GM18907 (cell line): ENCODE data around the gene FUT7.
A peak's percentile ranks its signal among the peaks of the same experiment; 100 is the strongest.

Experiments
- ATAC-seq: cut with Tn5 transposase; IDR thresholded peaks from one replicate; pipeline ENCODE4 v1.9.1; 2021; ENCODE audit warnings: mild to moderate bottlenecking, moderate library complexity; ENCODE audit not compliant: unreplicated experiment

The FUT7 gene, protein sequence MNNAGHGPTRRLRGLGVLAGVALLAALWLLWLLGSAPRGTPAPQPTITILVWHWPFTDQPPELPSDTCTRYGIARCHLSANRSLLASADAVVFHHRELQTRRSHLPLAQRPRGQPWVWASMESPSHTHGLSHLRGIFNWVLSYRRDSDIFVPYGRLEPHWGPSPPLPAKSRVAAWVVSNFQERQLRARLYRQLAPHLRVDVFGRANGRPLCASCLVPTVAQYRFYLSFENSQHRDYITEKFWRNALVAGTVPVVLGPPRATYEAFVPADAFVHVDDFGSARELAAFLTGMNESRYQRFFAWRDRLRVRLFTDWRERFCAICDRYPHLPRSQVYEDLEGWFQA

DNA sequence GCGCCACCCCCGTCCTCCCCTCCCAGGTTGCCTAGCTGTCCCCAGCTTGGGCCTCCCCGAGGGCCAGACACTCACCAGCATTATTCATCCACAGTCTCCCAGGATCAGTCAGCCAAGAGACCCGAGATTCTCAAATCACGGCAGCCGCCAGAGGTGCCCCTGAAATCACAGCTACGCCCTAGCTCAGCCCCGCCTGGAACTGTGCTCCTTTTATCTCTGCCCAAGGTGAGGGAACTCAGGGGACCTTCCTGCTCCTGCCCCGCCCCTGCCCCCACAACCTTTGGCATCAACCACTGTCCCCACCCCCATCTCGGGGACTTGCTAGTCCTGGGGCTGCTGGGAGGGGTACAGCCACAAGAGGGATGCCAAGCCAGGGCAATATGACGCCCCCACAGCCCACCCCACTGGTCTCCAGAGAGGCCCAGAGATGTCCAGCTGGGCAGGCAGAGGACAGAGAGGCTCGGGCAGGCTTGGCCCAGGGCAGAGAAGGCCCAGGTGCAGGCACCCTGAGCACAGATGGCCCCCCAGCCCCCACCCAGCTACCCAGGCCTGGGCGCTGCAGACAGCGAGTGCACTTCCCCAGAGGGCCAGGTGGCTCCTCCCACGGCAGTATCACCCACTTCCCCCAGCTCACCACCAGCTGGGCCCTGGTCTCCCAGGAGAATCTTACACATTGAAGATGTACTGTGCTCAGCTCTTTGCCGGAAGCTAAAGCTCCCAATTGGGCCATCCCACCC is at the start of gene FUT7:
Gene FUT7, minus strand, starts transcription at position 185 of the 737 bp plus-strand sequence. Its CDS starts 97 bp downstream, at position 88.
- no peak for ATAC-seq

DNA sequence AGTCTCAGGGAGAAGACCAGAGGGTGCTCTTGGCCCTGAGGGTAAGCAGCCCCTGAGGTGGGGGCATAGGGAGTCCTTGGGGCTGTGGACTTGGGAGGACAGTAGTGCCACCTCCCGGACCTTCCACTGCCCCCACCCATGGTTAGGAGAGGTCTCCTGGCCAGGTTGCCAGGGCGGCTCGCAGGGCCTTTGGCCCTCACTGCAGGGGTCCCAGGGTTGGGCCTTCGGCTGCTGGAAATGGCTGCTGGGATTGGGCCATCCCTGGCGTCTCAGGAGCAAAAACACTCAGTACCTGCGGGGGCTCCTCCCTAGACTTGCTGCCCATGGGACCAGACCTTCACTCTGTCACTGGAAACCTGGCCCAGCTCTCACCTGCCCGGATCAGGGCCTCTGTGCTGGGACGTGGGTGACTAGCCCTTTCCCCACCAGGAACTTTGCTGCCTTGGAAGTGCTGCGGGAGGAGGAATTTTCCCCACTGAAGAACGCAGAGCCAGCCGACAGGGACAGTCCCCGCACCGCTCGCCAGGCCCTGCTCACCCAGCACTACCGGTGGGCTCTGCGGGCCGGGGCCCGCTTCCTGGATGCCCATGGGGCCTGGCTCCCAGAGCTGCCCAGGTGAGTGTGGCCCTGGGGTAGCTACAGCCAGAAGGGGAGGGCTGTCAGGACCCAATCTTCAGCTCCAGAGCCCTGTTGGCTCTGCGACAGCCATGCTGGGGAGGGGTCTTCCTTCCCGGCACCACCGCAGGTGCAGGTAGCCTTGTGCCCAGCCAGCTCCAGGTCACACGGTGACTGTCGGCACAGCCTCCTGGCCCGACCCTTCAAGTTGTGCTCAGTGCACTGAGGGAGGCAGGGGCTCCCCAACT is 48.6 kb upstream of the FUT7 start:
- no peak for ATAC-seq

DNA sequence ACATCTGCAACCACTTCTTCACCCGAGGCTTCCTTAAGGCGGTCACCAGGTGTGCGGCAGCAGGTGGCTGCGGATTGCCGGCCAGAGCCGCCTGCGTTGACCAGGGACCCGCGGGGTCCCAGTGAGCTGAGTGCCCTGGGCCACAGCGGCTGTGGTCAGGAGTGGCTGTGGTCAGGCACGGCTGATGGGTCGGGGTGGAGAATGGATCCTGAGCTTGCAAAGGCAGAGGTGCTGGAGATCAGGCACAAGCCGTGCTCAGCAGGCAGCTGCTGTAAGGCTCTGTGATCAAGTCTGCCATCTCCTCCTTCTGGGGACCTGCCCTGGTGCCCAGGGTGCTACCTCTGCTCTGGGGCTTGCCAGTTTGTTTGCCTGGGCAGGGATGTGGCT is 47.5 kb upstream of the FUT7 start:
- ATAC-seq = no peak

DNA sequence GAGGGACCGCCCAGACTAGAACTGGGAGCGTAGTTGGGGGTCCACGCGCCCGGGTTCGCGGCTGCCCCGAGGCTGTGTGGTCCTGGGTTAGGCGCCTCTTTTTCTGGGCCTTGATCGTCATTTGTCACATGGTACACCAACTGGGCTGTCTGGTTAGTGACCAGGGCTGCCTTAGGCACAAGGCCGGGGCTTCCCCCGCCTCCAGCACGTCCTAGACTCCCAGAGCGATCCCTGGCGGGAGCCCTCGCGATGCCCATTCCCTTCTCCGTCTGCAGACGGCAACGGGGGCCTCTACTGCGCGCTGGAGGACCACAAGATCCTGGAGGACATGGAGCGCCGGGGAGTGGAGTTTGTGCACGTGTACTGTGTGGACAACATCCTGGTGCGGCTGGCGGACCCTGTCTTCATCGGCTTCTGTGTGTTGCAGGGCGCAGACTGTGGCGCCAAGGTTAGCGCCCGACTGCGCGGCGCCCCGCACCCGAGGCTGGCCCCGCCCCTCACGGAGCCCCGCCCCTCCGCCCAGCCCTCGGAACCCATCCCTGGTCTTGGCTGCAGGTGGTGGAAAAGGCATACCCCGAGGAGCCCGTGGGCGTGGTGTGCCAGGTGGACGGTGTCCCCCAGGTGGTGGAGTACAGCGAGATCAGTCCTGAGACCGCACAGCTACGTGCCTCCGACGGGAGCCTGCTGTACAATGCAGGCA is 47.0 kb upstream of the FUT7 start:
- ATAC-seq = no peak

DNA sequence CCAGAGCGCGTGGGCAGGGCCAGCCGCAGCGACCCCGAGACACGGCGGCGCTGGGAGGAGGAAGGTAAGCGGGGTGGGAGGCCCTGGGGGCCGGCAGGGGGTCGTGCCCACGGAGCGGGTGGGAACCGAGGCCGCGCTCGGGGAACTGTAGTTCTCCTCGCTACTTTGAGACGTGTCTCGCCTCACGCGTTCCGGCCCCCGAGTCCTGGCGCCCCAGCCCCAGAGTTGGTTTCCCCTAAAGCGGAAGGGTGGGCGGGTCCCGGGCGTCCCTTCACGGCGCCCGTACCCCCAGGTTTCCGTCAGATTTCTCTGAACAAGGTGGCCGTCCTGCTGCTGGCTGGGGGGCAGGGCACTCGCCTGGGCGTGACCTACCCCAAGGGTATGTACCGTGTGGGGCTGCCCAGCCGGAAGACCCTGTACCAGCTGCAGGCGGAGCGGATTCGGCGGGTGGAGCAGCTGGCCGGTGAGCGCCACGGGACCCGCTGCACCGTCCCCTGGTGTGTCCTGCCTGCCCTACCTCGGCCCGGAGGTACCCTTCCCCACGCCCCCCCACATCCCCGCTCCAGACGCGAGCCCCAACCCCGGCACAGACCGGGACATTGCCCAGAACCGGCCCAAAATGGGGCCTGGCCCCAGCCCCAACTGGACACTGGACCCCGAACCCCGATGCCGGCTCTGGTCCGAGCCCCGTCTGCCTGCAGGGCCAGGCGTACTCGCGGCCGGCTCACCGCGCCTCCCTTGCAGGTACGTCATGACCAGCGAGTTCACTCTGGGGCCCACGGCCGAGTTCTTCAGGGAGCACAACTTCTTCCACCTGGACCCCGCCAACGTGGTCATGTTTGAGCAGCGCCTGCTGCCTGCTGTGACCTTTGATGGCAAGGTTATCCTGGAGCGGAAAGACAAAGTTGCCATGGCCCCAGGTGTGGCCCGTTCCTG is 46.1 kb upstream of the FUT7 start:
- peak; percentile 12 for ATAC-seq

DNA sequence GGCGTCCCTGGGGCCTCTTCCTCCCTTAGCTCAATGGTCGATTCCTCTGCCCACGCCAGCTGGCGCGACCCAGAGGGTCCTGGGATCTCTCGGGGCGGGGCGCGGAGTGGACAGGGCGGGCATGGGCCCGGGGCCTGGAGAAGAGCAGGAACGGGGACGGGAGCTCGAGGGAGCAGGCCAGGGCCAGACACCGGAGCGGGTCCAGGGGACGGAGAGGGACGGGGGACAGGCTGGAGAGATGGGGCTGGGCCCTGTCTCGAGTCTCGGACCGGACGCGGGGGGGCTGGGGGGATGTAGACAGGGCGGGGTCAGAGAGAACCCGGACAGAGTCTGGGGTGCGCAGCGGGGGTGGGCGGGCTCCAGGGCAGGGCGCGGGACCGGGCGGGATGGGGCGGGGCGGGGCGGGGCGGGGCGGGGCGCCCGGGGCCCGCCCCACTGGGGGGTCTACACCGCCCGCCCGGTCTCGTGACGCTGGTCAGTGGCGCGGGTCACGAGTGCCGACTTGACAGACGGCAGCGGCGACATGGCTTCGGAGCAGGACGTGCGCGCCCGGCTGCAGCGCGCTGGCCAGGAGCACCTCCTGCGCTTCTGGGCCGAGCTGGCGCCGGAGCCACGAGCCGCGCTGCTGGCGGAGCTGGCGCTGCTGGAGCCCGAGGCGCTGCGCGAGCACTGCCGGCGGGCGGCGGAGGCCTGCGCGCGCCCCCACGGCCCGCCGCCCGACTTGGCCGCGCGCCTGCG is 45.3 kb upstream of the FUT7 start, which contains the start of gene UAP1L1:
Gene UAP1L1, plus strand, starts transcription at position 508 of the 738 bp plus-strand sequence. Its CDS starts 16 bp downstream, at position 524.
- peak; percentile 42 for ATAC-seq

DNA sequence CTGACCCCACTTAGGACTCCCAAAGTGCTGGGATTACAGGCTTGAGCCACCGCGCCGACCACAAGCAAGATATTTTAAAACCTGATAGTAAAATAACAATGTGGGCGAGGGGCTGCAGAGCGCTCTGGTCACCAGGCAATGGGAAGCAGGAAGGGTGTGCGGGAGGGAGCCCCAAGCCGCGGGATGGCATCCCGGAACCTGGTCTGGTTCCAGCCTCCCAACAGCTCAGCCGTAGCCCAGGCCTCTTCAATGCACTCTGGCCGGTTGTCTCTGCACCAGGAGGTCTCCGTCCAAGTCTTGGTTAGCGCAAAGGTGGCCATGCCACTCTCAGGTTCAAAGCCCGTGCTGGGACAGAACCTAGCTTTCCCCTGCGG is 44.7 kb upstream of the FUT7 start:
- no peak for ATAC-seq

DNA sequence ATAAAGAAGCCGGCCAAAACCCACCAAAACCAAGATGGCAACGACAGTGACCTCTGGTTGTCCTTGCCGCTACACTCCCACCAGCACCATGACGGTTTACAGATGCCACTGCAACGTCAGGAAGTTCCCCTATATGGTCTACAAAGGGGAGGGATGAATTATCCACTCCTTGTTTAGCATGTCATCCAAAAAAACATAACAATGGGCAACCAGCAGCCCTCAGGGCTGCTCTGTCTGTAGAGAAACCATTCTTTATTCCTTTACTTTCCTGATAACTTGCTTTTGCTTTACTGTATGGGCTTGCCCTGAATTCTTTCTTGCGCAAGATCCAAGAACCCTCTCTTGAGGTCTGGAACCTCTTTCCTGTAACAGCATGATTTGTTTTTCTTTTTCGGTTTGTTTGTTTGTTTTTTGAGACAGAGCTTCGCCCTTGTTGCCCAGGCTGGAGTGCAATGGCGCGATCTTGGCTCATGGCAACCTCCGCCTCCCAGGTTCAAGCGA is 43.4 kb upstream of the FUT7 start:
- no peak for ATAC-seq

DNA sequence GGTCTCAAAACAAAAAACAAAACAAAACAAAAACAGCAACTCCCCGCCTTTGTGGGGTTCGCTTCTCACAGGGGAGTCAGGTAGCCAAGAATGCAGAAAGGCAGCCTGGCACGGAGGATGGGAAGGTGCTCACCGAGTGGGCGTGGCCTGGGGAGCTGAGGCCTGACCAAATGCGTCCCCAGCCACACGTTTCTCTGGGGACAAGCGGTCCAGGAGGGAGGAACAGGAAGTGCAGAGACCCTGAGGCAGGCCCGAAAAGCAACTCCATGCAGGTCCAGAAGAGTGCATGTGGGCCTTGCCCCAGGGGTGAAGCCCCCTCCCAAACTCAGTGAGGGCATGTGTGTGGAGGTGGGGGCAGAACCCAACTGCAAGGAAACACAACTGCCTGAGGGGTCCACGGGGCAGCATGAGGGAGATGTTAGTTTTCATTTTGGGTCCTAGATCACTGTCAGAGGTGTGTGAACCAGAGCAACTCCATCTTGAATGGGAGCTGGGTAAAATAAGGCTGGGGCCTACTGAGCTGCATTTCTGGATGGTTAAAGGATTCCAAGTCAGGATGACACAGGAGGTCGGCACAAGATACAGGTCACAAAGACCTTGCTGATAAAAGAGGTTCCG is 42.9 kb upstream of the FUT7 start:
- no peak for ATAC-seq

DNA sequence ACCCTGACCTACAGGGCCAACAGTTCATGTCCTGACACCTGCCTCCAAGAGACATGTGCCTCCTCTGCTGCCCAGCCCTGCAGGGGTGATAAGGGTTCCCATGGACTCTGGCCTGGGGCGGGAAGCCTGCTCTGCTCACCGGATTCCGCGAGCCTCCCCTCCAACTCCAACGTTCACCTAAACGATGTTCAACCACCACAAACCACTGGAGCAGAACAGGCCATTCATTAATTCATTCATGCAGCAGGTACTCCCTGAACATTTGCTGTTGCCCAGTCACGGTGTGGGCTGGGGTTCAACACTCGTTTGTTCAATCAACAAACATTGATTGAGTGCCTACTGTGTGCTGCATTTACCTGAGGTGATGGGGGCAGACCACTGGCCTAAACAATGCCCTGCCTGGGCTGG is 42.1 kb upstream of the FUT7 start:
- no peak for ATAC-seq

DNA sequence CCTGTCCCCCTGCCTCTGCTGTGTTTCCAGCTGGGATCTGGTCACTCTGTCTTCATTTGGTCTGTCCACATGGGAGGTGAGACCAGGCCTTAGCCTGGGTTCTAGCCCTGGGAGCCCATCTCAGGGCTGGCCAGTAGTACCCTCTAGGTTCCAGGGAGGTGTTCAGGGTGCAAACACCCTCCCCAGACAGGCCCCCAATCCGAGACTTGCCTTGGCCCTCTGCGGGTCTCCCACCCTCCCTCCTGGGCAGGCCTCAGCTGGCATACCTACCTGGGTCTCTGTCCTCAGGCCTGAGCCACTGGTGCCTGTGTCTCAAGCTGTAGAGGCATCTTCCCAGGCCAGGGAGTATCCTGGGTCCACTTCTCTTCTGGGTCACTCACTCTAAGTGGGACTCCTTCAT is 39.4 kb upstream of the FUT7 start:
- no peak for ATAC-seq

DNA sequence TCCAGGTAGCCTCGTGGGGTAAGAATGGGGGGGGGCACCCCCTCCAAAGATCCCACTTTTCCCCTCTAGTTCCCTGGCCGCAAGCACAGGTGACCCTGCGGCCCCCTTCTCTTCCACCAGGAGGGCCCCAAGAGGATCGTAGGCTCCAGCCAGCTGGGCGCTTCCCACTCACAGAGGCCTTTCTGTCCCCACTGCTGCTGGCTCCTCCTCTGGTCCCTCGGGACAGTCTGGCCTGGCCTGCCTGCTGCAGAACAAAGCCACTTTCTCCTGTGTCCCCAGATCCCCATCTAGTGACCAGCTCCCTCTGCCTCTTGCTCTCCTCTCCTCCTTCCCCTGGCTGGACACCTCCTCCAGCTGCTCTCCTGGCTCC is 39.0 kb upstream of the FUT7 start:
- ATAC-seq = peak; percentile 4

DNA sequence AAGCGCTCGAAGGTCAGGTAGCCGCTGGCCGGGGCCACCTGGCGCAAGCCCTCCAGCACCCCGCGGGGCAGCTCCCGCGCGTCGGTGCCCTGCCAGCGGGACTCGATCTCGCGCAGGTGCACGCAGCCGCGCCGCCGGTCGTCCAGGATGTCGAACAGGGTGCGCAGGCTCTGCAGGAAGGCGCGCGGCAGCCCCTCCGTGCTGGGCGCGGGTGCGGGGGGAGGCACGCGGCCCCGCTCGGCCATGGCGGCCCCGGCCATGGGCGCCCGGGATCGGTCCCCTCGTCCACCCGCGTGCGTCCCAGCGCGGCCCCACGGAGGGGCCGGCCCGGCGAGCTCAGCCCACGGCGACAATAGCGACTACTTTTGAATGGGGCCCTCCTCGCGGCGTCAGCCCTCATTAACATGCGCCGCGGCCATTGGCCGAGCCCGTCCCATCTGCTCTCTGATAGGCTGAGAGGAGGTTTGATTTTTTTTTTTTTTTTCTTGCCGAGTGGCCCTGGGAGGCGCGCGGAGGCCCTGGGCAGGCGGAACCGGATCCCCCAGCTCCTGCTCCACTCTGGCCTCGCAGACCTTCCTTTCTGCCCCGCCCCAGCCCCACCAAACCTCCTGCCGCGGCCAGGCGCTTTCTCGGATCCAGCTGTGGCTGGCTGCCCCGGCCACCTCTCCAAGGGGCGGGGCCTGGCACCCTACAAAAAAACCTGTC is 38.5 kb upstream of the FUT7 start, which contains the start of gene SAPCD2:
Gene SAPCD2, minus strand, starts transcription at position 357 of the 705 bp plus-strand sequence. Its CDS starts 97 bp downstream, at position 260.
- ATAC-seq = peak; percentile 63

DNA sequence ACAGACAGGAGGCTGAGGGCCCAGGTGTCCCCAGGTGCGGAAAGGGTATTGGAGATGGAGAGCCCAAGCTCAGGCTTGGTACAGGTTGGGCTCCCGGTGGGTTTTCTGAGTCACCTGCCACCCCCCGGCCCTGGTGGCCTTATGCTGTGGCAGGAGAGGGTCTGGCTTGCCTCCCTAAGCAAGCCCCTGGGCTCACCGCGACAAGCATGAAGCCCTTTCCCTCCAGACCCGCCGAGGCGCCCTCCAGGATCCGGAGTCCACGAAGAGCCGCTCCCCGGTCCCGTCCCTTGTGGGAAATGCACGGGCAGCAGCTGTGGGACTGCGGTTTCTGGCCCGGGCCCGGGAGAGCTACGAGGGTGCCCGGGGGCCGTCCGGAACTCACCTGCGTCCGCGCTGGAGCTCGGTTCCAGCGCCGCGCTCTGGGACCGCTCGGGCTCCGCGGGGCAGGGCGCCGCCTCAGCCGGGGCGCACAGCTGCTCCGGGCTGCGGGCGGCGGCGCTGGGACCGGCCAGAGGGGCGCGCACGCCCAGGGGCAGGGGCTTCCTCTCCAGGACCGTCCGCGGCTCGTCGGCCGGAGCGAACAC is 37.7 kb upstream of the FUT7 start:
- ATAC-seq = peak; percentile 13

DNA sequence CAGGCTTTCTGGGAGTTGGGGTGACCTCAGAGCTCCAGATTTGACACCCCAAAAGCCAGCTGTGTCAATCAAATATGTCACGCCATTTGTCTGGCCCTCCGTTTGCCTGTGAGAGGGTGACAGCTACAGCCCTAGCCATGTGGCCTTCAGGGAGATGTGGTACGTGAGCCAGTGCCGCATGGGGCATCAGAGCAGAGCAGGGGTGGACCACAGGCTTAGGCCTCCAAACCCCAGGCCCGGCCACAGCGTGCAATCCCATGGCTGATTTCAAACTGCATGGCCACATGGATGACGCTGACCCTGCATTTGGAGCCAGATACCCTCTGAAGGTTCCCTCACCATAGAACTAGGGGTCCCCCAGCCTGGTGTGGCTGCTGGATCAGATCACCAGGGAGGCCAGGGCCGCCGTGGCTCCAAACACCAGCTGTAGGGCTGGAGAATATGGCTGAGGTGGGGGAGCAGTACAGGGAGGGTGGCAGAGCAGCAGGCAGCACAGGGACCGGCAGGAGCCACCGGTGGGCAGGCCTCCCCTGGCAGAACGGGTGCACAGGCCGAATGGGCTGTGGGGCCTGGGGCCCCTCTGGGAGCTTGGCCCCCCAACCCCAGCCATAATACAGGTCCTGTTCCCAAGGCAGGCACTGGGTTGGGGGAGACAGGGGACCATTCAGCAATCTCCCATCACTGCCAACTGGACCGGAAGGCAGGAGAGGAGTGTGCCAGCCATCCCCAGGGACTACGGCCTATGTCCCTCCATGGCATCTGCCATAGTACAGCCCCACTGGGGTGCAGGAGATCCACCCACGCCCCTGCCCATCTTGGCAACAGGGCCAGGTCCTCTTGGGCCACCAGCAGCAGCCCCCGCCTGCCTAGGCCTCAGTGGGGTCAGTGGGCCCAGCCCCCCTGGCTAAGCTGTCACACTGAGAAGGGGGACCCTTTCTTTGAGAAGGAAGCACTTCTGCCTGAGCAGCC is 36.9 kb upstream of the FUT7 start:
- ATAC-seq = no peak
